Measurements from ENCODE around the gene IGSF9B.

- TF ChIP-seq, protein P1, sequence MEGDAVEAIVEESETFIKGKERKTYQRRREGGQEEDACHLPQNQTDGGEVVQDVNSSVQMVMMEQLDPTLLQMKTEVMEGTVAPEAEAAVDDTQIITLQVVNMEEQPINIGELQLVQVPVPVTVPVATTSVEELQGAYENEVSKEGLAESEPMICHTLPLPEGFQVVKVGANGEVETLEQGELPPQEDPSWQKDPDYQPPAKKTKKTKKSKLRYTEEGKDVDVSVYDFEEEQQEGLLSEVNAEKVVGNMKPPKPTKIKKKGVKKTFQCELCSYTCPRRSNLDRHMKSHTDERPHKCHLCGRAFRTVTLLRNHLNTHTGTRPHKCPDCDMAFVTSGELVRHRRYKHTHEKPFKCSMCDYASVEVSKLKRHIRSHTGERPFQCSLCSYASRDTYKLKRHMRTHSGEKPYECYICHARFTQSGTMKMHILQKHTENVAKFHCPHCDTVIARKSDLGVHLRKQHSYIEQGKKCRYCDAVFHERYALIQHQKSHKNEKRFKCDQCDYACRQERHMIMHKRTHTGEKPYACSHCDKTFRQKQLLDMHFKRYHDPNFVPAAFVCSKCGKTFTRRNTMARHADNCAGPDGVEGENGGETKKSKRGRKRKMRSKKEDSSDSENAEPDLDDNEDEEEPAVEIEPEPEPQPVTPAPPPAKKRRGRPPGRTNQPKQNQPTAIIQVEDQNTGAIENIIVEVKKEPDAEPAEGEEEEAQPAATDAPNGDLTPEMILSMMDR (IDR thresholded peaks at IDR 0.05), result no peak
- TF ChIP-seq POLR2A (IDR thresholded peaks at IDR 0.05), result no peak
Observed at GRCh38 chr11:133961890-133962289, 5.1 kb upstream of the IGSF9B start.

Measured in heart left ventricle (tissue), 13 donors.